HepG2 (cell line): Measurements from ENCODE around the gene HADH. TPM values are rescaled to one million over a fixed set of nuclear protein-coding genes. Genes with fewer than 3 reads are reported as not detected.

Experiments
- ARID2 ChIP-seq: sonication (generic); formaldehyde crosslinking; IDR thresholded peaks from 2 replicates; pipeline ENCODE4 v1.8.1; 2022; ENCODE audit warnings: mild to moderate bottlenecking, missing genetic modification reagents, borderline replicate concordance
- ATM ChIP-seq: fragments of 450-650 bp; IDR thresholded peaks from 2 replicates; pipeline ENCODE4 v1.7.1; 2017; ENCODE audit warnings: mild to moderate bottlenecking, borderline replicate concordance
- CBFB ChIP-seq: sonication (generic); formaldehyde crosslinking; IDR thresholded peaks from 2 replicates; pipeline ENCODE4 v1.4.0; 2020; ENCODE audit warnings: missing genetic modification reagents
- HNRNPL ChIP-seq: fragments of 200-400 bp; formaldehyde crosslinking; IDR thresholded peaks from 2 replicates; pipeline ENCODE4 v1.6.1; 2017; ENCODE audit warnings: mild to moderate bottlenecking, low read depth, low read length
- NFE2L2 ChIP-seq: fragments of 150-350 bp; IDR thresholded peaks from 2 replicates; pipeline ENCODE4 v1.6.1; 2014; ENCODE audit warnings: low read length
- PITX1 ChIP-seq: sonication (generic); formaldehyde crosslinking; IDR thresholded peaks from 2 replicates; pipeline ENCODE4 v1.5.1; 2020; ENCODE audit warnings: mild to moderate bottlenecking, missing genetic modification reagents
- POLR2G ChIP-seq: fragments of 200-400 bp; formaldehyde crosslinking; IDR thresholded peaks from 2 replicates; pipeline ENCODE4 v1.6.1; 2018; ENCODE audit warnings: mild to moderate bottlenecking, low read depth, low read length, moderate library complexity
- RNF2 ChIP-seq: fragments of 450-650 bp; conservative IDR thresholded peaks from 2 replicates; pipeline ENCODE4 v1.6.1; 2016; ENCODE audit warnings: low read depth
- ZMAT3 ChIP-seq: sonication (generic); formaldehyde crosslinking; conservative IDR thresholded peaks from 2 replicates; pipeline ENCODE4 v1.7.0; 2021; ENCODE audit warnings: missing genetic modification reagents
- ZNF101 ChIP-seq: sonication (generic); formaldehyde crosslinking; IDR thresholded peaks from 2 replicates; pipeline ENCODE4 v1.4.0; 2020; ENCODE audit warnings: mild to moderate bottlenecking, low read depth, missing genetic modification reagents, borderline replicate concordance
- ZNF143 ChIP-seq: sonication (generic); formaldehyde crosslinking; IDR thresholded peaks from 2 replicates; pipeline ENCODE4 v1.4.0; 2020; ENCODE audit warnings: missing genetic modification reagents
- ZNF33B ChIP-seq: sonication (generic); formaldehyde crosslinking; IDR thresholded peaks from 2 replicates; pipeline ENCODE4 v1.5.1; 2020; ENCODE audit warnings: mild to moderate bottlenecking, missing genetic modification reagents
- ZNF510 ChIP-seq: sonication (generic); formaldehyde crosslinking; IDR thresholded peaks from 2 replicates; pipeline ENCODE4 v1.4.0; 2020; ENCODE audit warnings: low read depth, mild to moderate bottlenecking, missing genetic modification reagents
- polyA plus RNA-seq, 8 experiments: library from polyadenylated mRNA; depleted of rRNA in 3 of 8; stranded (reverse) in 7 of 8; unstranded in 1 of 8; fragments of >200 nt; fragmentation: Illumina TruSeq in 4 of 8; extraction: Trizol in 4 of 8; gene quantifications; 2 replicates each; pipeline versions ENCODE4 v1.2.1 to v1.2.3, GENCODE V29; 2011 to 2016; ENCODE audit warnings: low read depth in 4 of 8, missing spikeins in 1 of 8, mixed read lengths in 1 of 8; ENCODE audit not compliant: insufficient read depth in 1 of 8
- total RNA-seq, 5 experiments: library from RNA; depleted of rRNA; stranded (reverse); fragments of >200 nt; fragmentation: Illumina TruSeq; extraction: Trizol; gene quantifications; 2 replicates each; pipeline ENCODE4 v1.2.3, GENCODE V29; 2016; ENCODE audit warnings: low read depth in 1 of 5
- TF ChIP-seq, protein P1 (sequence below): sonication (generic); formaldehyde crosslinking; conservative IDR thresholded peaks from 2 replicates; pipeline ENCODE4 v1.4.0; 2020; ENCODE audit warnings: missing genetic modification reagents
- TF ChIP-seq, protein P2 (sequence below): sonication (generic); formaldehyde crosslinking; IDR thresholded peaks from 2 replicates; pipeline ENCODE4 v1.4.0; 2020; ENCODE audit warnings: low read depth, mild to moderate bottlenecking, missing genetic modification reagents
- TF ChIP-seq, protein P3 (sequence below): IDR thresholded peaks from 2 replicates; pipeline ENCODE4 v1.6.1; 2016; ENCODE audit warnings: missing biosample characterization, missing genetic modification reagents, low read depth
- TF ChIP-seq, protein P4 (sequence below): sonication (generic); formaldehyde crosslinking; IDR thresholded peaks from 2 replicates; pipeline ENCODE4 v1.5.0; 2020; ENCODE audit warnings: mild to moderate bottlenecking, missing genetic modification reagents, moderate library complexity
- TF ChIP-seq, protein P5 (sequence below): IDR thresholded peaks from 2 replicates; pipeline ENCODE4 v1.6.1; 2016; ENCODE audit warnings: missing compliant biosample characterization, missing genetic modification reagents, borderline replicate concordance
- TF ChIP-seq, protein P6 (sequence below), 2 experiments: sonication (generic) in 1 of 2; formaldehyde crosslinking in 1 of 2; IDR thresholded peaks; 2 replicates each; pipeline versions ENCODE4 v1.4.0 to v1.6.1; 2018 to 2020; ENCODE audit warnings: missing genetic modification reagents in 2 of 2, borderline replicate concordance in 1 of 2, low read depth in 1 of 2, mild to moderate bottlenecking in 1 of 2, missing biosample characterization in 1 of 2

The HADH gene
- total and polyA plus RNA-seq, 2 of the 13 experiments (the other 11 are each of a cell fraction or from before 2014, with no cell fraction given): 29.6 to 33.9 TPM

DNA sequence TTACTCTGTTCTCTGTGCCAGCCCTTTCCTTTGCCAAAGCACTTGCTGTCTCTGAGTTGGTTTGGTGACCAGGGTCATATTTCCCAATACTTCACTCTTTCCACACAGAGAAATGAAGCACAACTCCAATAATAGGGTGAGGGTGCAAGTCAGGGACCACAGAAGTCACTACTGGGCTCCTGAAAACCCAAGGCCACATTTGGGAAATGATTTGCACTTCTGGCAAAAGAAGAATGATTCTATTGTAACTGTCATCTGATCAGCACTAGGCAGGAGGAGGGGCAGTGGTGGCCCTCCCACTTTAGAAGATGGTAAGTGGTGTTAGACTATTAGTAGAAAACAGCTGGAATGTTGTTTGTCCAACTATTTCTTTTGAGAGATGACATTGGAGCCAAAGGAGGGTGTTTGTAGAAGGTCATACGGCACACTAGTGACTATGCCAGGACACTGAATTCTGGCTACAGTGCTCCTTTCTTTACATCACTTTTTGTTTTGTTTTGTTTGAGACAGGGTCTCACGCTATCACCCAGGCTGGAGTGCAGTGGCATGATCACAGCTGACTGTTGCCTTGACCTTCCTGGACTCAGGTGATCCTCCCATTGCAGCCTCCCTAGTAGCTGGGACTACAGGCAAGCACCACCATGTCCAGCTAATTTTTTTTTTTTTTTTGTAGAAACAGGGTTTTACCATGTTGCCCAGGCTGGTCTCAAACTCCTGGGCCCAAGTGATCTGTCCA is 10.8 kb upstream of the HADH start (continued):
- TF ChIP-seq RNF2 (no peak), ZNF101 (CRISPR knock-in tag) (no peak), ZNF510 (CRISPR knock-in tag) (no peak), ZNF143 (CRISPR knock-in tag) (no peak), ARID2 (CRISPR knock-in tag) (no peak), POLR2G (no peak), ATM (no peak), CBFB (CRISPR knock-in tag) (no peak), ZMAT3 (CRISPR knock-in tag) (no peak), NFE2L2 (no peak), PITX1 (0 out of 2 replicates have a peak, but pooled peaks have one; percentile 46), ZNF33B (CRISPR knock-in tag) (no peak), HNRNPL (no peak)
- TF ChIP-seq, protein P1, sequence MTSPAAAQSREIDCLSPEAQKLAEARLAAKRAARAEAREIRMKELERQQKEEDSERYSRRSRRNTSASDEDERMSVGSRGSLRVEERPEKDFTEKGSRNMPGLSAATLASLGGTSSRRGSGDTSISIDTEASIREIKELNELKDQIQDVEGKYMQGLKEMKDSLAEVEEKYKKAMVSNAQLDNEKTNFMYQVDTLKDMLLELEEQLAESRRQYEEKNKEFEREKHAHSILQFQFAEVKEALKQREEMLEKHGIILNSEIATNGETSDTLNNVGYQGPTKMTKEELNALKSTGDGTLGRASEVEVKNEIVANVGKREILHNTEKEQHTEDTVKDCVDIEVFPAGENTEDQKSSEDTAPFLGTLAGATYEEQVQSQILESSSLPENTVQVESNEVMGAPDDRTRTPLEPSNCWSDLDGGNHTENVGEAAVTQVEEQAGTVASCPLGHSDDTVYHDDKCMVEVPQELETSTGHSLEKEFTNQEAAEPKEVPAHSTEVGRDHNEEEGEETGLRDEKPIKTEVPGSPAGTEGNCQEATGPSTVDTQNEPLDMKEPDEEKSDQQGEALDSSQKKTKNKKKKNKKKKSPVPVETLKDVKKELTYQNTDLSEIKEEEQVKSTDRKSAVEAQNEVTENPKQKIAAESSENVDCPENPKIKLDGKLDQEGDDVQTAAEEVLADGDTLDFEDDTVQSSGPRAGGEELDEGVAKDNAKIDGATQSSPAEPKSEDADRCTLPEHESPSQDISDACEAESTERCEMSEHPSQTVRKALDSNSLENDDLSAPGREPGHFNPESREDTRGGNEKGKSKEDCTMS (CRISPR knock-in tag): no peak
- TF ChIP-seq, protein P2, sequence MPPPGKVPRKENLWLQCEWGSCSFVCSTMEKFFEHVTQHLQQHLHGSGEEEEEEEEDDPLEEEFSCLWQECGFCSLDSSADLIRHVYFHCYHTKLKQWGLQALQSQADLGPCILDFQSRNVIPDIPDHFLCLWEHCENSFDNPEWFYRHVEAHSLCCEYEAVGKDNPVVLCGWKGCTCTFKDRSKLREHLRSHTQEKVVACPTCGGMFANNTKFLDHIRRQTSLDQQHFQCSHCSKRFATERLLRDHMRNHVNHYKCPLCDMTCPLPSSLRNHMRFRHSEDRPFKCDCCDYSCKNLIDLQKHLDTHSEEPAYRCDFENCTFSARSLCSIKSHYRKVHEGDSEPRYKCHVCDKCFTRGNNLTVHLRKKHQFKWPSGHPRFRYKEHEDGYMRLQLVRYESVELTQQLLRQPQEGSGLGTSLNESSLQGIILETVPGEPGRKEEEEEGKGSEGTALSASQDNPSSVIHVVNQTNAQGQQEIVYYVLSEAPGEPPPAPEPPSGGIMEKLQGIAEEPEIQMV (CRISPR knock-in tag): no peak
- TF ChIP-seq, protein P3, sequence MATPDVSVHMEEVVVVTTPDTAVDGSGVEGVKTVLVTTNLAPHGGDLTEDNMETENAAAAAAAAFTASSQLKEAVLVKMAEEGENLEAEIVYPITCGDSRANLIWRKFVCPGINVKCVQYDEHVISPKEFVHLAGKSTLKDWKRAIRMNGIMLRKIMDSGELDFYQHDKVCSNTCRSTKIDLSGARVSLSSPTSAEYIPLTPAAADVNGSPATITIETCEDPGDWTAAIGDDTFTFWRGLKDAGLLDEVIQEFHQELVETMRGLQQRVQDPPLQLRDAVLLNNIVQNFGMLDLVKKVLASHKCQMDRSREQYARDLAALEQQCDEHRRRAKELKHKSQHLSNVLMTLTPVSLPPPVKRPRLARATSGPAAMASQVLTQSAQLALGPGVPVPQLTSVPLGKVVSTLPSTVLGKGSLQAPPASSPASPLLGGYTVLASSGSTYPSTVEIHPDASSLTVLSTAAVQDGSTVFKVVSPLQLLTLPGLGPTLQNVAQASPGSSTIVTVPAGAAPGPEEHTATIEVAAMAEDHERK (CRISPR knock-in tag): no peak
- TF ChIP-seq, protein P4, sequence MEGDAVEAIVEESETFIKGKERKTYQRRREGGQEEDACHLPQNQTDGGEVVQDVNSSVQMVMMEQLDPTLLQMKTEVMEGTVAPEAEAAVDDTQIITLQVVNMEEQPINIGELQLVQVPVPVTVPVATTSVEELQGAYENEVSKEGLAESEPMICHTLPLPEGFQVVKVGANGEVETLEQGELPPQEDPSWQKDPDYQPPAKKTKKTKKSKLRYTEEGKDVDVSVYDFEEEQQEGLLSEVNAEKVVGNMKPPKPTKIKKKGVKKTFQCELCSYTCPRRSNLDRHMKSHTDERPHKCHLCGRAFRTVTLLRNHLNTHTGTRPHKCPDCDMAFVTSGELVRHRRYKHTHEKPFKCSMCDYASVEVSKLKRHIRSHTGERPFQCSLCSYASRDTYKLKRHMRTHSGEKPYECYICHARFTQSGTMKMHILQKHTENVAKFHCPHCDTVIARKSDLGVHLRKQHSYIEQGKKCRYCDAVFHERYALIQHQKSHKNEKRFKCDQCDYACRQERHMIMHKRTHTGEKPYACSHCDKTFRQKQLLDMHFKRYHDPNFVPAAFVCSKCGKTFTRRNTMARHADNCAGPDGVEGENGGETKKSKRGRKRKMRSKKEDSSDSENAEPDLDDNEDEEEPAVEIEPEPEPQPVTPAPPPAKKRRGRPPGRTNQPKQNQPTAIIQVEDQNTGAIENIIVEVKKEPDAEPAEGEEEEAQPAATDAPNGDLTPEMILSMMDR (CRISPR knock-in tag): no peak
- TF ChIP-seq, protein P5, sequence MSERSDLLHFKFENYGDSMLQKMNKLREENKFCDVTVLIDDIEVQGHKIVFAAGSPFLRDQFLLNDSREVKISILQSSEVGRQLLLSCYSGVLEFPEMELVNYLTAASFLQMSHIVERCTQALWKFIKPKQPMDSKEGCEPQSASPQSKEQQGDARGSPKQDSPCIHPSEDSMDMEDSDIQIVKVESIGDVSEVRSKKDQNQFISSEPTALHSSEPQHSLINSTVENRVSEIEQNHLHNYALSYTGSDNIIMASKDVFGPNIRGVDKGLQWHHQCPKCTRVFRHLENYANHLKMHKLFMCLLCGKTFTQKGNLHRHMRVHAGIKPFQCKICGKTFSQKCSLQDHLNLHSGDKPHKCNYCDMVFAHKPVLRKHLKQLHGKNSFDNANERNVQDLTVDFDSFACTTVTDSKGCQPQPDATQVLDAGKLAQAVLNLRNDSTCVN (CRISPR knock-in tag): no peak
- TF ChIP-seq, protein P6, sequence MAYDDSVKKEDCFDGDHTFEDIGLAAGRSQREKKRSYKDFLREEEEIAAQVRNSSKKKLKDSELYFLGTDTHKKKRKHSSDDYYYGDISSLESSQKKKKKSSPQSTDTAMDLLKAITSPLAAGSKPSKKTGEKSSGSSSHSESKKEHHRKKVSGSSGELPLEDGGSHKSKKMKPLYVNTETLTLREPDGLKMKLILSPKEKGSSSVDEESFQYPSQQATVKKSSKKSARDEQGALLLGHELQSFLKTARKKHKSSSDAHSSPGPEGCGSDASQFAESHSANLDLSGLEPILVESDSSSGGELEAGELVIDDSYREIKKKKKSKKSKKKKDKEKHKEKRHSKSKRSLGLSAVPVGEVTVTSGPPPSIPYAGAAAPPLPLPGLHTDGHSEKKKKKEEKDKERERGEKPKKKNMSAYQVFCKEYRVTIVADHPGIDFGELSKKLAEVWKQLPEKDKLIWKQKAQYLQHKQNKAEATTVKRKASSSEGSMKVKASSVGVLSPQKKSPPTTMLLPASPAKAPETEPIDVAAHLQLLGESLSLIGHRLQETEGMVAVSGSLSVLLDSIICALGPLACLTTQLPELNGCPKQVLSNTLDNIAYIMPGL (CRISPR knock-in tag; IDR thresholded peaks at IDR 0.05; ENCODE audit: borderline replicate concordance in 1 of 2, low read depth in 1 of 2): no peak
